ENCODE results near the gene AGAP1.

The AGAP1 gene

GRCh38 chr2:235703711-235704295 lies 210.0 kb downstream of the AGAP1 start:
- DNase-seq (ENCODE audit: low read depth in 3 of 3, low spot score in 1 of 3), result no peak

DNA sequence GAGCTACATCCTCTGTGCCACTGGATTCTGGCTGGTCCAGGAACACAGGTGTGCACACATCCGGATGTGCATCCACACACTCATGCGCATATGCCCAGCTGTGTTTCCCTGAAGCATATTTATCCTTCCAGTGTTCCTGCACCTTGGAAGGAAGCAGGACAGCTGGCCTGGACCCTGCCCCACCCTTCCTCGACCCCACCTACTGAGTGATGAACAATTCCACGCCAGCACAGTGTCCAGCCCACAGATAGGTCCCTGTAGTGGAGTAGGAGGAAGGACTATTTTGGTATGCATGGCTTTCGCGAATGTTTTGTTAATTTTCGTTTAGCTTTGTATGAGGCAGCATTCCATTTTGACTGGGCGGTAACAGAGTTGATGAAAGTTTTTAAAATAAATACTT lies 211.5 kb downstream of the AGAP1 start:
- DNase-seq (ENCODE audit: low read depth in 3 of 3, low spot score in 1 of 3), result no peak

DNA sequence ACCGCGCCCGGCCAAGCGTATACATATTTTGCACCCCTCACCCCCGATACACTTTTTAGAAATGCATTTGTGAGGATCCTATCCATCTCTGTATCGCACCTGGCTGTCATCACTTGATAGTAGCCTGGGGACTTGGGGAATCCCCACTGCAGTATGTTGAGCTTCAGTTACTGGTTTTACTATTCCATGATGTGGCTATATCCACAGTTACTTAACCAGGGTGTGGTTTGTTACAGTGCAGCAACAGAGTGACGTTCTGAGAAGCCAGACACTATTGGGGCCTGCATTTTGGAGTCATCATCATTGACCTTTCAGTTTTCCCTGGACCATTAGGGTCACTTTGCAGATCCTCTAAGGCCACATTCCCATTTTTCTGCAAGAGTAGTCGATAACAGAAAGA lies 212.7 kb downstream of the AGAP1 start:
- no peak for DNase-seq (ENCODE audit: low read depth in 3 of 3, low spot score in 1 of 3)

GRCh38 chr2:235707411-235708096 lies 213.7 kb downstream of the AGAP1 start:
- no peak for DNase-seq (ENCODE audit: low read depth in 3 of 3, low spot score in 1 of 3)

- DNase-seq (ENCODE audit: low read depth in 3 of 3, low spot score in 1 of 3), result no peak
Observed at GRCh38 chr2:235709124-235709813, 215.4 kb downstream of the AGAP1 start.

DNA sequence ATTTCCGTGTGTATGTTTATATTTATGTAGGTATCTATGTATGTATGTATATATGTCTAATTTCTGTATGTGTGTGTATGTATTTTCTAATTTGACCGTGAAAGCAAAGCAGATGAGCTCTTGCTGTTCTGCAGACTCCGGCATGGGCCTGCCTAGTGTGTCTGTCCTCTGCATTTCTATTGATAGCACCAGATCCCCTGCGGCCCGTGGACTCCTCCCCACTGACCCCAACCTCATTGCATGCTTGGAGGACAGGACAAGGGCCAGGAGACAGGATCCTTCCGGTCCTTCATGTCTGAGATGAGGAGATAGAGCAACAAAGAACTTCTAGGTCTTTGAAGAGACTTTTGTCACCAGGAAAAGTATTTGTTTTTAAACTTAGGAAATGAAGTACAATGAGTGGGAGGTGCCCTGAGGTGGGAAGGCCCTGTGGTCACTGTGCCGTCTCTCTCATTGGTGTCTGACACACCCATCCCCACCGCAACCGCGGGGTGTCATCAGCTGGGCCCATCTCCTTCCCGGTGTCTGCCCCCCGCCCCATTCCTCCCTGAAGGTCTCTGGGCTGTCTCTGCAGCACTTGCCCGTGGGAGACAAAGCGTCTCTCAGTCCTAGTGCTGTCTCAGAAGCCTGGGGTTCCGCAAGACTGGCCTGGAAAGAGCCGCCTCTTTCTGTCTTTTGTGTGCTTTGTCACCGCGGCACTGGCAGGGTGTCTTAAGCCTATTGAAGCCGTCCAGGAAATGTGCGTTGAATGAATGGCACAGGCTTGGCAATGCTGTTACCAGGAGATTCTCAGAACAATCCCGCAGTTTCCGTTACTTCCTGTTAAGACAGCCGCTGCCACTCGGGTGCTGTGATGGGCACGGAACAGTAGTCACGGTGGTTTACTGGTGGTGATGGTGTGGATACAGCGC lies 216.4 kb downstream of the AGAP1 start:
- no peak for DNase-seq (ENCODE audit: low read depth in 3 of 3, low spot score in 1 of 3)

- no peak for DNase-seq (ENCODE audit: low read depth in 3 of 3, low spot score in 1 of 3)
Observed at GRCh38 chr2:235710933-235711332, 217.1 kb downstream of the AGAP1 start.

GRCh38 chr2:235711527-235711926 lies 217.7 kb downstream of the AGAP1 start:
- DNase-seq (ENCODE audit: low read depth in 3 of 3, low spot score in 1 of 3), result no peak

DNA sequence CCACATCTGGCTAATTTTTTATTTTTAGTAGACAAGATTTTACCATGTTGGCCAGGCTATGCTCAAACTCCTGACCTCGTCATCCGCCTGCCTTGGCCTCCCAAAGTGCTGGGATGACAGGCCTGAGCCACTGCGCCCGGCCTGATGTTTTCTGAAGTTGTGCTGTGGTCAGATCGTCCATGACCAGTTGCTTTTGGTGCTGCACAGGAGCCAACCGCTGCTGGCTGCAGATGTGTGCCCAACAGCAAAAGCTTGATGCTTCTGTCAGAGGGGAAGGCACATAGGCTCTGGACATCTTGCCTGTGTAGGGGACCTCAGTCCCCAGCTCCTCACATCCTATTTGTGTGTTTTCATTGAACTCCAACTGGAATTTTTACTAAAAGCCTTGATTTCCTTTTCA lies 218.3 kb downstream of the AGAP1 start:
- DNase-seq (ENCODE audit: low read depth in 3 of 3, low spot score in 1 of 3), result no peak

GRCh38 chr2:235713189-235713588 lies 219.3 kb downstream of the AGAP1 start:
- DNase-seq (ENCODE audit: low read depth in 3 of 3, low spot score in 1 of 3), result no peak

GRCh38 chr2:235715601-235716000 lies 221.8 kb downstream of the AGAP1 start:
- no peak for DNase-seq (ENCODE audit: low read depth in 3 of 3, low spot score in 1 of 3)

DNA sequence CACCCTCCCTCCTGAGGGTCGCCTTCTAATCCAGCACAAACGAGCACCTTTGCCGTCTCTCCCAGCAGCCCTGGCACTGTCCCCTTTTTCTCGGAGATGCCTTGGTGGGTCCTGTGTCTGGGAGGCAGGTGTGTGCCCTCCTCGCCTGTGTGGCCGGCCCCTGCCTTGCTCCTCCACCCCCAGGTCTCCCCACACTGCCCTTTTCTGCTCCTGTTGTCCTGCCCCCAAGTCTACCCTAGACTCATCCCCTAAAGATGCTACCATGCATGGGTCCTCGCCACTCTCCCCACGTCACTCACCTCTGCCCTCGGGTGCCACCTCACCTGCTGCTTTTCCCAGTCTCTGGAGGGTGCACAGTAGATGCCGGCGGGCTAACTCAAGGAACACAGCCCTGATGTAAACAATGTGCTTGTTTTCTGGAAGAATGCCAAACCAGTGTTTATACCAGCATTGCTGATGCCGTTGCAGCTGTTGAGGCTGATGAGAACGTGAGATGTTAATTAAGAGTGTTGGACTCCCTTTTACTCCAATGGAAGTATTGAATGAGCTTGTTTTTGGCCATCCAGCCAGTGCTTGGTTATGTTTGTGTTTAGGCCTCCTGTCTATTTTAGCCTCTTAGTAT lies 223.1 kb downstream of the AGAP1 start:
- no peak for DNase-seq (ENCODE audit: low read depth in 3 of 3, low spot score in 1 of 3)

- no peak for DNase-seq (ENCODE audit: low read depth in 3 of 3, low spot score in 1 of 3)
Observed at GRCh38 chr2:235719146-235719942, 225.5 kb downstream of the AGAP1 start.

- DNase-seq (ENCODE audit: low read depth in 3 of 3, low spot score in 1 of 3), result no peak
Observed at GRCh38 chr2:235721625-235722024, 227.8 kb downstream of the AGAP1 start.

GRCh38 chr2:235722869-235723268 lies 229.0 kb downstream of the AGAP1 start:
- DNase-seq (ENCODE audit: low read depth in 3 of 3, low spot score in 1 of 3), result no peak

DNA sequence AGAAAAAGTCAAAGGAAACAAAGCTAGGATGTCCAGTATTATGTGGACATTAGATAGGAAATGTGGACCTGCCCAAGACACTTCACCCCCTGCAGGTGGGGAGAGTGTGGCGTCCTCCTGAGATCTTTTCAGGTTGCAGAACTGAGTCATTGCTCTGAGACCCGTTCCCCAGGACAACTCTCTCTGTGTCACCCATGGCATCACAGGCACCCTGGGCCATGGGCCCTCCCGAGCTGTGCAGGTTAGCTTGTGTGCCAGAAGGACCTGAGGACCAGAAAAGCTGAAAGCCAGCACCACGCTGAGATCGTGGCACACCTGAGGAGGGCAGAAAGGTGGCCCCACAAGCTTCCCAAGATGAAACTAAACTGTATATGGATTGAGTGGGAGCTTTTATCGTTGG lies 229.5 kb downstream of the AGAP1 start:
- DNase-seq (ENCODE audit: low read depth in 3 of 3, low spot score in 1 of 3), result no peak

GRCh38 chr2:235723811-235724465 lies 230.1 kb downstream of the AGAP1 start:
- no peak for DNase-seq (ENCODE audit: low read depth in 3 of 3, low spot score in 1 of 3)

GRCh38 chr2:235725016-235725489 lies 231.2 kb downstream of the AGAP1 start:
- no peak for DNase-seq (ENCODE audit: low read depth in 3 of 3, low spot score in 1 of 3)

- no peak for DNase-seq (ENCODE audit: low read depth in 3 of 3, low spot score in 1 of 3)
Observed at GRCh38 chr2:235725841-235726240, 232.0 kb downstream of the AGAP1 start.

GRCh38 chr2:235726554-235726953 lies 232.7 kb downstream of the AGAP1 start:
- no peak for DNase-seq (ENCODE audit: low read depth in 3 of 3, low spot score in 1 of 3)

Data from stimulated activated CD4-positive, alpha-beta T cell treated with anti-CD3 and anti-CD28 coated beads, TNF-alpha, amount 100 ng/mL, for 1 hour (primary cell).